Measurements from ENCODE around the gene LUZP2. TPM values are rescaled to one million over a fixed set of nuclear protein-coding genes. Genes with fewer than 3 reads are reported as not detected.

Gene LUZP2
- total RNA-seq, 4 donors from 2014 or later = 0.19 to 0.99 TPM; not detected in 2

- no peaks in the 10 kb centered on the region for H3K36me3 ChIP-seq
- TF ChIP-seq EP300 (IDR thresholded peaks at IDR 0.05) (no peak), CTCF (IDR thresholded peaks at IDR 0.05) (no peak), POLR2A (IDR thresholded peaks at IDR 0.05; ENCODE audit: low read depth) (no peak), POLR2AphosphoS5 (IDR thresholded peaks at IDR 0.05) (no peak)
- H3K4me1 ChIP-seq = no peaks in the 10 kb centered on the region
- H3K27me3 ChIP-seq = no peaks in the 10 kb centered on the region
- DNase-seq (ENCODE audit: extremely low spot score) = no peak
- H3K9me3 ChIP-seq = peaks cover 0 to 4% (median 0%) of the 10 kb centered on the region in 4 donors
- WGBS = 89% methylated on average over 6 of the region's 6 CpGs
- no peak overlapping the region for H3K27ac ChIP-seq (replicated peaks in 1 of 4)
- H3K4me3 ChIP-seq = no peak overlapping the region
- intact Hi-C loops (cut with DNase I) = no loop called here
Observed at GRCh38 chr11:24637520-24637919, 140.7 kb downstream of the LUZP2 start.

- DNase-seq (ENCODE audit: extremely low spot score) = no peak
- no peak for TF ChIP-seq POLR2AphosphoS5 (IDR thresholded peaks at IDR 0.05)
- no peak for TF ChIP-seq POLR2A (IDR thresholded peaks at IDR 0.05; ENCODE audit: low read depth)
- no peak for TF ChIP-seq EP300 (IDR thresholded peaks at IDR 0.05)
- TF ChIP-seq CTCF (IDR thresholded peaks at IDR 0.05) = no peak
- intact Hi-C loops (cut with DNase I) = no loop called here
- no peaks in the 10 kb centered on the region for H3K4me1 ChIP-seq
- no peaks in the 10 kb centered on the region for H3K36me3 ChIP-seq
- no peaks in the 10 kb centered on the region for H3K9me3 ChIP-seq
- H3K27ac ChIP-seq (replicated peaks in 1 of 4) = no peak overlapping the region
- no peaks in the 10 kb centered on the region for H3K27me3 ChIP-seq
- H3K4me3 ChIP-seq = no peak overlapping the region
Observed at GRCh38 chr11:24642648-24643047, 145.8 kb downstream of the LUZP2 start.

GRCh38 chr11:24645563-24645962 lies 148.7 kb downstream of the LUZP2 start:
- no peak for DNase-seq (ENCODE audit: extremely low spot score)
- TF ChIP-seq EP300 (IDR thresholded peaks at IDR 0.05) (no peak), POLR2AphosphoS5 (IDR thresholded peaks at IDR 0.05) (no peak), CTCF (IDR thresholded peaks at IDR 0.05) (no peak), POLR2A (IDR thresholded peaks at IDR 0.05; ENCODE audit: low read depth) (no peak)
- H3K4me1 ChIP-seq = no peaks in the 10 kb centered on the region
- no peak overlapping the region for H3K27ac ChIP-seq (replicated peaks in 1 of 4)
- no peaks in the 10 kb centered on the region for H3K9me3 ChIP-seq
- intact Hi-C loops (cut with DNase I) = no loop called here
- no peaks in the 10 kb centered on the region for H3K27me3 ChIP-seq
- no peaks in the 10 kb centered on the region for H3K36me3 ChIP-seq
- no peak overlapping the region for H3K4me3 ChIP-seq

- no peak overlapping the region for H3K27ac ChIP-seq (replicated peaks in 1 of 4)
- H3K4me1 ChIP-seq = no peaks in the 10 kb centered on the region
- intact Hi-C loops (cut with DNase I) = no loop called here
- DNase-seq (ENCODE audit: extremely low spot score) = no peak
- no peak overlapping the region for H3K4me3 ChIP-seq
- no peaks in the 10 kb centered on the region for H3K27me3 ChIP-seq
- WGBS = 93% methylated on average over 2 of the region's 2 CpGs
- no peaks in the 10 kb centered on the region for H3K36me3 ChIP-seq
- no peaks in the 10 kb centered on the region for H3K9me3 ChIP-seq
- TF ChIP-seq POLR2A (IDR thresholded peaks at IDR 0.05; ENCODE audit: low read depth) (no peak), POLR2AphosphoS5 (IDR thresholded peaks at IDR 0.05) (no peak), CTCF (IDR thresholded peaks at IDR 0.05) (no peak), EP300 (IDR thresholded peaks at IDR 0.05) (no peak)
Observed at GRCh38 chr11:24651873-24652272, 155.0 kb downstream of the LUZP2 start.

GRCh38 chr11:24653901-24654300 lies 157.0 kb downstream of the LUZP2 start:
- no peak for DNase-seq (ENCODE audit: extremely low spot score)
- Histone ChIP-seq H3K36me3 (no peaks in the 10 kb centered on the region), H3K27me3 (no peaks in the 10 kb centered on the region), H3K9me3 (no peaks in the 10 kb centered on the region), H3K4me1 (no peaks in the 10 kb centered on the region), H3K4me3 (no peak overlapping the region), H3K27ac (replicated peaks in 1 of 4) (no peak overlapping the region)
- TF ChIP-seq EP300 (IDR thresholded peaks at IDR 0.05) (no peak), POLR2A (IDR thresholded peaks at IDR 0.05; ENCODE audit: low read depth) (no peak), POLR2AphosphoS5 (IDR thresholded peaks at IDR 0.05) (no peak), CTCF (IDR thresholded peaks at IDR 0.05) (no peak)
- WGBS = 87% methylated on average over 4 of the region's 4 CpGs
- intact Hi-C loops (cut with DNase I) = no loop called here
